Stimulated activated CD4-positive, alpha-beta T cell treated with anti-CD3 and anti-CD28 coated beads, Interleukin-4, amount 100 ng/mL, for 1 hour (primary cell): Measurements from ENCODE around the gene ADAMTS3.
A peak's percentile ranks its signal among the peaks of the same experiment; 100 is the strongest.

Source experiments
- DNase-seq: peaks from one replicate; pipeline ENCODE4 v3.0.0-alpha.2; 2020

Gene ADAMTS3

GRCh38 chr4:72568959-72569718 is at the start of gene ADAMTS3:
ADAMTS3 (minus strand) TSS chr4:72569221; CDS start chr4:72568762, 459 bp downstream.
- DNase-seq: peak; percentile 7

DNA sequence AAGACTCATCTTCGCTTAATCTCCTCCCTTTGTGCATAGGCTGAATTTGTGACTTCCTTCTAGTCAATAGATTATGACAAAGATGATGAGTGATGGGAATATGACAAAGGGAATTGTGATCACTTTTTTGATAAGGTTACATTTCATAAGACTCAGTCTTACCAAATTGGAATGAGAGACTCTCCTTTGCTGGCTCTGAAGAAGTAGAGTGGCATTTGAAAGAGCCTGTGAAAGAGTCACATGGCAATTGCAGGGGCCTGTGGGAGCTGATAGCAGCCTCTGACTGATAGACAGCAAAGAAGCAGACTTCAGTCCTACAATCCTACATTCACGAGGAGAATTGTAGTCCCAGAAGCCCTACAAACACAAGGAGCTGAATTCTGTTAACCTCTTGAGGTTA is 44.9 kb upstream of the ADAMTS3 start:
- DNase-seq: no peak

DNA sequence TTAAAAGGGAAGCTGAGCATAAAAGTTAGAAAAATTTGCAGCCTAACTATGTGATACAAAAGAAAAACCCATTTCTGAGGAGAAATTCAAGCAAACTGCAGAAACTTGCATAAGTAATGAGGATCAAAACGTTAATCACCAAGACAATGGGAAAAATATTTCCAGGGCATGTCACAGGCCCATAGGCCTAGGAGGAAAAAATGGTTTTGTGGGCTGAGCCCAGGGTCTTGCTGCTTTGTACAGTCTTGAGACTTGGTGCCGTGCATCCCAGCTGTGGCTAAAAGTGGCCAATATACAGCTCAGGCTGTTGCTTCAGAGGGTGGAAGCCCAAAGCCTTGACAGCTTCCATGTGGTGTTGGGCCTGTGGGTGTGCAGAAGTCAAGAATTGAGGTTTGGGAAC is 37.7 kb upstream of the ADAMTS3 start:
- DNase-seq: no peak

GRCh38 chr4:72604324-72604723 is 35.3 kb upstream of the ADAMTS3 start:
- DNase-seq: no peak

GRCh38 chr4:72602396-72603376 is 33.7 kb upstream of the ADAMTS3 start:
- DNase-seq: no peak

- DNase-seq: no peak
Measured at GRCh38 chr4:72591547-72592454, 22.8 kb upstream of the ADAMTS3 start.

DNA sequence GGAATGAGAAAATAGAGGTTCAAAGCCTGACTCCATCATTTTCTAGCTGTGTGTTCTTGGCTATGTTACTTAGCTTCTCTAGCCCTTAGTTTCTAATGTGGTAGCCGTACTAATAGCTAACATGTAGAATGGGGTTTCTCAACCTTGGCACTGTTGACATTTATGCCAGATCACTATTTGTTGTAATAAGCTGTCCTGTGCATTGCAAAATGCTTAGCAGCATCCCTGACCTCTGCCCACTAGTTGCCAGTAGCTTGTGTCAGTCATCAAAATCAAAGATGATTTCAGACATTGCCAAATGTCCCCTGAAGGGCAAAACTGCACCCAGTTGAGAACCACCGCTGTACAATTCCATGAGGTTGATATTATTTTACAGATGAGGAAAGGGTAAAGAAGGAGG is 18.3 kb upstream of the ADAMTS3 start:
- no peak for DNase-seq

DNA sequence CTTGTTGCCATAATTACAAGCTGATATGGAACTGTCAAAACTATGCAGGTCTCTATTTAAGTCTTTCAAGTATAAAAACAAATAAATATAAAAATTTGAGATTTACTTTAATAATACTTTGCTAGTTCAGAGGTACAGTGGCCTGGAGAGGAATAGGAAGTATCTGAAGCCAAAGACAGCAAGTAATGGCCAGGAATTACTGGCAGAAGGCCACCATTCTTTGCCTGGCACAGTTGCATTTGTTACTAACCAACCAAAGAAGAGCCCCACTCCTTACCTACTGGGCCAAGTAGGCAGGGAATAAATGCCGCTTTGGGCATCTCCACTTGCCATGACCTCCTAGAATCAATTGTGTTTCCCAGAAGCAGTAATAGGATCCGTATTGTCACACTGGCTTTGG is 13.8 kb upstream of the ADAMTS3 start:
- no peak for DNase-seq

DNA sequence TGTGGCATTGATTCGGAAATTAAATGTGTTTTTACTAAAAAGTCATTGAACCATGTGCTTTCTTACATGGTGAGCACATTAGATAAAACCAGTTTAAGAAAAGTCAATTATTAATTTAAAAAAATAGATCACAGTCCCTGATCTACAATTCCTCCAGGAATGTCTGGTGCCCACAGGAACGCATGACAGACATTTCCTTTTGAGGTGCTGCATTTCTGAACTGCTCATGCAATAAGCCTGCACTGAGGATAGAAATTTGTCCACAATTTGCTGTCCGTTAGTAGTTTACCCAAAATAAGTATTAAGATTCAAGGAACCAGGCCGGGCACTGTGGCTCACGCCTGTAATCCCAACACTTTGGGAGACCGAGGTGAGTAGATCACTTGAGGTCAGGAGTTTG is 8.2 kb upstream of the ADAMTS3 start:
- no peak for DNase-seq

GRCh38 chr4:72571337-72571736 is 2.3 kb upstream of the ADAMTS3 start:
- no peak for DNase-seq

DNA sequence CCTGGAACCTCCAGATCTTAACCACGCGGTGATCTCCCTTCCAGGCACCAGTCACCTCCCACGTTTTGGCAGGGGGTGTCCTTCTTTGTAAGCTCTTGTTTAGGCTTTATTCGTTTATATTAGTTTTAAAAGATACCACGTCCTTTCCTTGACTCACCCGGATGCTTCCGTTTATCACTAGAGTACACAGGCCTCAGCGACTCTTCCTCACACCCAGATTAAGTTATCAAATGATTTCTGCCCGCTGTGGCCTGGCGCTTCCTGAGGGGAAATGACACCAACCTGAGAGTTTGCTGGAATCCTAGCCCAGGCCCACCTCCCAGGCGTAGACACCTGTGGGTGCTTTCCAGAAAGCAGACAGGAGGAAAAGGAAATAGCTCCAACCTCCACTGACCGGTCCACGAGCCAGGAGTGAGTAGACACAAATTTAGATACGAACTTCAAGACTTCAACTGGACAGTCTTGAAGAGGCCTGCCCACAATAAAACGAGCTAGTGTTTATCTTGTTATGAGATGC is 756 bp upstream of the ADAMTS3 start:
- DNase-seq: no peak

DNA sequence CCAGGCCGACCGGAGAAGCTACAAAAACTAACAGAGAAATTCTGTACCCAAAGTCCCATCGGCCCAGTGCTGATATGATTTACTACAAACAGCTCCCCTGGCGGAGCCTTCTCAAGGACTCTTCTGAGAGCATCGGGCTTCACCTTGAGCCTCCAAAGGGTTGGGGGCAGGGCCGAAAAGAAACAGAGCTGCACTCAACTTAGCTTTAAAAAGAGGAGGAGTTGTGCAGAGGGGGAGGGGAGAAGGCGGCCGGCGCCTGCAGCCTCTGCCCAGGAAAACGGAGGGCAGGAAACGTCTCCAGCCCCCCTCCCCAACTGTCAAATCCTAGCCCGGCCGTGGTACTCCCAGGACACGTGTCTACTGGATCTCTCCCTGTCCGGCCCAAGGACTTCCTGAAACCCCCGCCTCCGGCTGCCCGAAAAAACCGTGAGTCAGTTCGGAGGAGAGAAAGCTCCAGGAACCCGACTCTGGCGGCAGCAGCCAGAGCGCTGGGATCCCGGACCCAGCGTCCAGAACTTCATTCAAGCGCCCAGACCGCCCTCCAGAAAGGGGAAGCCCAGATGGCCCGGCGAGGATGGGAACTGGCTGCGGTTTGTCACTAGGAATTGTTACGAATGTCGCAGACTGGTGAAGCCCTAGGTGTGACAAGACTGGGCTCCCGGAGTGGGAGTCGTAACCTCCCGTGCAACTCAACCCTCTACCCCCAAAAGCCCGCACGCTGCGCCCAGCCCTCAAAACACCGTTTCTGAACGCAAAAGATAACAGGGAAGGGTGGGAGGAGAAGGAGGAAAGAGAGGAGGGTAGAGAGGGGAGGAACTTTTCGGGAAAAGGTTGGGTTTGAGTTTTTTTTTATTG is 973 bp downstream of the ADAMTS3 start:
- DNase-seq: peak; percentile 5

DNA sequence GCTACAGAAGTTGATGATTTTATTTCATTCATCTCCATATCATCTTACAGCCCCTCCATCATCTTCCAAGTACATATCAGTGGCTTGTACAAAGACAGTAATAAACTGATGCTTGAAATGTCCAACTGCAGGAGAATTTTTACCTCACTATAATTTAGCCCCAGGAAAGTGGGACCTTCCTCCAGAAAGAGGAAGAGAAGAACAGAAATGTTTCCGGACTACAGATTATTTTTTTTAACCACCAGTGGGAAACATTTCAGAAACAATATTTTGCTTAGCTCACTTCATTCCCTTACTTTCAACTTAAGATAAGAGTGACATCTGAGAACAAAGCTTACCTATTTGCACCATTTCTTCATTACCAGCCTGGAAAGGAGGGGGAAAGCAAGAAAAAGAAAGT is 2.0 kb downstream of the ADAMTS3 start:
- no peak for DNase-seq

DNA sequence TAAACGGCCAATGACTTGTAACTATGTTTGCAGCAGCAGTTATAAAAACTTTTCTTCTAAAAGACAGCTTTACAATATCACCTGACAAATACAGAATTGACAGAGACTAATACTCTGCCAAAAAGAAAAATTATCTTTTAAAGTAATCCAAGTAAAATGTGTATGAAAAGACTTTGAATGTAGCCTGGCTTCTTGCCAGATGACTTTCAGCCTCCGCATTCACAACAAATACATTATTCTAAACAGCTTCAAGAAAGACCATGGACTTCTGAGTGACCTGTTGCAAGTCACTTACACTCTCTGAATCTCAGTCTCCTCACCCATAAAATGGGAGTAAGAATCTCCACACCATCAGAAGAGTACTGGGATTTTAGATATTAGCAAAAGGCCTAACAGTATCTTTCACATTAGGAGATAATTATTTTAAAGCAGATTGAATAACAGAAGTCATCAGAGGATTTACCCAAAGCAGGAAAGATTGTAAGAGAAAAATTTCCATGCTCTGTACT is 2.5 kb downstream of the ADAMTS3 start:
- no peak for DNase-seq

DNA sequence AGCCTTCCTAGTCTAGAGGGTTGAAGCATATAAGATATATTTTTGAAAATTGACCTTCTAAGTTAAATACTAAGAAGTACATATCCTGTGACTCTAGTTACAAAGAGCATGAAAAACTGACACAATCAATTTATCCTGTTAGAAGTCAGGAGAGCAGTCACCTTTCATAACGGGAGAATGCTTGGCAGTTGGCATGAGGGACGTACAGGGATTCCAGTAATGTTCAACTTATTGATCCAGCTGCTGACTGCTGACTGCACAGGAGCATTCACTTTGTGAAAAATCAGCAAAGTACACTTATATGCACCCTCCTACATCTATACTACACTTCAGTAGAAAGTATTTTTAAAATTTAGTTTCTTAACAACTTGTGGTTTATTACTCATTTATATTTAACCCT is 4.2 kb downstream of the ADAMTS3 start:
- DNase-seq: no peak

- DNase-seq: no peak
Measured at GRCh38 chr4:72564184-72564583, 4.8 kb downstream of the ADAMTS3 start.

GRCh38 chr4:72558655-72559054 is 10.4 kb downstream of the ADAMTS3 start:
- no peak for DNase-seq

DNA sequence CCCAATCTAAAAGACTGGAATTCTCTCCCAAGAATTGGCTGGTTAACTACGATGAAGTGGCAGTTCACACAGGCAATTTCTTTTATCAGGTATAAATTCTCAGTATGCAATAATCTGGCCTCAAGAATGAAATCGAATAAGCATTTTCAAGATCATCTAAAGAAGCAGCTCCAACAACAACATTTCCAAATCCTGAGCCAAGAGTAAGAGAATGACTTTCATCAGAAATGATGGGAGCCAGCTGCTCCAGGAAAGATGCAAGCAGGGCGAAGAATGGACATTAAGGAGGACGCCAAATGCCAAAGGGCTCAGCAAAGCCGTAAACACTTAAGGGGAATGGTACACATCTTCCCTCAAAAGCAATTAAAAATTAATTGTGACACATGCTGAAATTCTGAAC is 12.0 kb downstream of the ADAMTS3 start:
- DNase-seq: no peak

- no peak for DNase-seq
Measured at GRCh38 chr4:72555377-72555831, 13.6 kb downstream of the ADAMTS3 start.

DNA sequence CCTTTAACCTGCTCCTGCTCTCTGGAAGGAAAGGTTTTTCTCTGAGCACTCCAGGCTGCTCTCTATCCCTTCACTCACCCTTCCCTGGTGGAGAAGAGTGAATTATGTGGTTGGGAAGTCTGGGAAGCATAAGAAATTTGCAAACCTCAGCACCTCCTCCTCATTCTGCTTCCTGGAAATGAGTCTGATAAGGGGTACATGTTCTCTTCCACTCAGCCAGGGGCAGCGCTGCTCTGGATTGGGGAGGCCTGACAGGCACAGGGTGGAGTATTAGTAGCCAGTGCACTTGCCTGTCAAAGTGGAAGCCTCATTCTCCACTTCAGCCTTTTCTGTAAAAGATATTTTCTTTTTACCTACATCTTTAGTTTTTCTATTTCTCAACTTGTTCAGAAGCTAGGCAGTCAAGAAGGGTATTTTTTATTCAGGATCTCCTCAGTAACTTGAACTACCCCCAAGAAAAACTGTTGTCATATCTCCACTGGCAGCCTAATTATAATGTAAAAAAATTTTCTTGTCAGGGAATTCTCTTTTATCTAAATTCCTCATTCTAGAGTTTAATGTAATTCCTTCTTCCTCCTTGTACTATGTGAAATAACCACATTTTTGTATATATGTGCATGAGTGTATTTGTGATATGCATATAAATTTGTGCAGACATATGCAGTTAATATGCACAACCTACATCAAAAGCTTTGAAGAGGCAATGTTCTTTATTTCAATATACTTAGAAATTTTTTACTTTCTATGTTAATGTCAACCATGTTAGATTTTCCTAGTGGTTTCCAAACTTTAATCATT is 15.3 kb downstream of the ADAMTS3 start:
- DNase-seq: no peak
